GM18907 (cell line): Measurements from ENCODE around the gene ZBTB7A.

Experiments used
- ATAC-seq: cut with Tn5 transposase; IDR thresholded peaks from one replicate; pipeline ENCODE4 v1.9.1; 2021; ENCODE audit warnings: mild to moderate bottlenecking, moderate library complexity; ENCODE audit not compliant: unreplicated experiment

The ZBTB7A gene

DNA sequence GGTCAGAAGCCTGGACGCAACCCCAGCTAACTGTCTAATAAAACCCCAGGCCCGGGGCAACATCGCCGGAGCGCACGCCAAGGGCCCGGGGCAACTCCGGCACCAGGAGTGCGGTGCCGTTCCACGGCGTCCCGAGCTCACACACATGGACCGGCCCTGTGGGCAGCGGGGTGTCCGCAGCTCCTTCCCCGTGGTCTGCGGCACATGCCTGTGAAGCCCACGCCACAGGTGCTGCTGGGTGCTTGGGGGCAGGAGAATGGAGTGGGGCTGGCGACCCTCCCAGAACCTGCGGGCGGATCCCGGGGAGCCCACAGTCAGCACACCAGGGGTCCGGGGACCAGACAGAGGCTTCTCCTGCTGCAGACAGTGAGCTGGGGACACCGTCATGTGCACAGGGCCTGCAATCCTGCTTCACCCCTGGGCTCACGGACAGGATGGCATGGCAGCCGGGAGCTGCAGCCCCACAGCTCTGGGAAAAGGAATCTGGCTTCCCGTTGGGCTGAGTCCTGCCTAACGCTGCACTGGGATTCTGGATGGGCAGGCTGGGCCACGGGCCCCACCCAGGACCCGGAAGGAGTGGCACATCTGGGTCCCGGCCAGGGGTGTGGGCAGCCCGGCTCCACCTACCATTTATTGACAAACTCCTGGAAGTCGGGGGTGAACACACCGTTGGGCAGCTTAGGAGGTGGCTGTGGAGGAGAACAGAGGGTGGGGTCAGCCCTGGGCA lies 28.2 kb upstream of the ZBTB7A start:
- ATAC-seq, result no peak

DNA sequence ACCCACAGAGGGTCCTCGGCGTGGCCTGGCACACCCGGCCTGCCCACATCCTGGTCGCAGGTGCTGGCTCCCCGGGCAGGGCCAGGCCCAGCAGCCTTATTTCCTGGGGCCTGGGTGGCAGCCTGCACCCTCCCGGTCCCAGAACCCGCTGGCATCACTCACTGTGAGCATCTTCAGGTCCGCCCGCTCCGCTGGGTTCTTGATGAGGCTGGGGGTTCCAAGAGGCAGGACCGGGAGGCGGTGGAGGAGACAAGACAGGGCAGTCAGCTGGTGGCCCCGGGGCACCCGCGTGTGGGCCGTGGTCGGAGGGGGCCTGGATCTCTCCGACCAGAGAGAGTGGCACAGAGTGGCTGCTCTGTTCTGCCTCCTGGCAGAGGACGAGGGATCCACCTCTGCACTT lies 27.6 kb upstream of the ZBTB7A start:
- ATAC-seq, result no peak

DNA sequence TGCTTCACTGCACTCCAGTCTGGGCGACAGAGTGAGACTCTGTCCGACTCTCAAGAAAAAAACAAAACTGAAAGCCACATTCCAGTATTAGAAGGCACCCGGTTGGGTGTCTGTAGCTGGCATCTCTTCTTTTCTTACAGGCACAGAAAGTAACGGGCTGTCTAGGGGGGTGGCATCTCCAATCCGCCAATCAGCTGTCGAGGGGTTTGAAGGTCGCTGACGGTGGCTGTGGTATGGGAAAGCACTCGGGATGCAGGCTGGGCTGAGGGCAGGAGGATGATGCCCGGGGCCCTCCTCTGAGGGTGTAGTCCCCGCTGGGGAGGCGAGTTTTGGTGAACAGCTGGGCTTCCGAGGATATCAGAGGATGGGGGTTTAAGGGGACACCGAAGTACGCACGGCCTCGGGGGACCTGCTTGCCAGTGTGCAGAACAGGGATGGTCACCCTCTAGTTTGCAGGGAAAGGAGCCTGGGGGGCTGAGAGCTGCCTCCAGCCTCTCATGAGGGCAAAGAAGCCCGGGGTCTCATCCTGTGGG lies 27.0 kb upstream of the ZBTB7A start:
- no peak for ATAC-seq

DNA sequence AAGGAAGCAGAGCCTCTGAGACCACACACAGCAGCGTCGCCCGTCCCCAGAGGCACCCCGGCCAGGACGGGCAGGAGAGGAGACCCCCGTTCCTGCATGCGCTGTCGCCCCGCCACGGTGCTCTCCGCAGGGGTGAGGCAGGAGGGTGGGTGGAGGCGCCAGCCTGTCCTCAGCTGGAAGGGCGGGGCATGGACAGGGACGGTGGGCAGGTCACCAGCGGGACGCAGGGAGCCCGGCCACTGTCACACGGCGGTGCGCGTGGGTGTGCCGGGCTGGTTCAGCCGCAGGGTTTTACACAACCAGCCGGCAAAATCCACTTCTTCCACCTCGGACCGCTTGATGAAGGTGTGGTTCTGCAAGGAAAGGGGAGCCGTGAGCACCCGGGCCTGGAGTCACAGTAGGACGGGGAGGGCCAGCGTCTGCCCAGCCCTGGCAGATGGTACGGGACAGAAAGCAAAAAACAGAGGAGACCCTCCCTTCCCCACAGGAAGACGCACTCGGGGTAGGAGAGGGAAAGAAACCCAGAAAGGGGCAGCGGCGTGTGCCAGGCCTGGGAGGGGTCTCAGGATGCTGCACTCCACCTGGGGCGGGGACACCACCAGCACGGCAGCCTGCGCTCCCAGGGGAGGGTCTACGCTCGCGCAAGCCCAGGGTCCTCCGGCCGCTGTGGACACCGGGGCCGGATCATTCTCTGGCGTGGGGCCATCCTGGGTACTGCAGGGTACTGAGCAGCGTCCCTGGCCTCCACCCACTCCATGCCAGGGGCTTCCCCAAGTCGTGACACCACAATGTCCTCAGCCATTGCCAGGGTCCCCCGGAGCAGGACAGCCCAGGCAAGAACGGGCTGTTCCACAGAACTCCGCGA lies 23.9 kb upstream of the ZBTB7A start:
- no peak for ATAC-seq

DNA sequence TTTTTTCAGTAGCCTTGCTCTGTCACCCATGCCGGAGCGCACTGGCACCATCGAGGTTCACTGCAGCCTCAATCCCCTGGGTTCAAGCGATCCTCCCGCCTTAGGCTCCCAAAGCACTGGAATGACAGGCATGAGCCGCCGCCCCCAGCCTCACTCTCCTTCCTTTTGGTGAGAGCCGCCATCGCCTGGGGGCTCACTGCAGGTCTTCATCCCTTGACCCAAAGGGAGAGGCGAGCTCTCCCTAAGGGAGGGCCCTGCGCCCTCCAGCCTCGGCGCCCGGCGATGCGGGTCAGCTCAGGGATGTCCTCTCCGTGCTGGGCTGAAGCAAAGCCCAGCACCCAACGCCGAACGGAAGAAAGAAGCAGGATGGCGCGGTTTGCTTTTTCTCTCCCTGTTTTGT lies 23.2 kb upstream of the ZBTB7A start:
- ATAC-seq, result no peak

DNA sequence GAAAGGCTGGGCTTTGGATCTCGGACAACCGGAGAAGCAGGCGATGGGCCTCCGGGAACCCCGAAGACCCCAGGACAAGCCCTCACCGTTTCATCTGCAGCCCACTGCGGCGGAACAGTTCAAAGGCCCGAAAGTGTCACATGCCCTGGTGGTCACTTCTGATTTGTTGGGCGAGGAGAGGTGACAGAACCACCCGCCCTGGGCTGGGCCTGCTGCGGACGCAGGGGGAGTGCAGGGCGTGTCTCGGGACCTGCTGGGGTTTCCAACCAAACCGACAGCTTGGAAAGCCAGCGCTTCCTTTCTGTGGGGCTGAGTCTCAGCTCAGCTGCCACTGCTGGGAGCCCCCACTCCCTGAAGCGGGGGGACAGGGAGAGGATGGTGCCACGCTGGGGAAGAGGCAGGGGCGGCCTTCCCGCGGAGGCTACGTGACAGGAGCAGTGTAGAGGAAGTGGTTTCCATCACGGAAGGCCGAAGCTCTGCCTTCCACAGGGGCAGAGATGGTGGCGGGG lies 22.8 kb upstream of the ZBTB7A start:
- no peak for ATAC-seq

DNA sequence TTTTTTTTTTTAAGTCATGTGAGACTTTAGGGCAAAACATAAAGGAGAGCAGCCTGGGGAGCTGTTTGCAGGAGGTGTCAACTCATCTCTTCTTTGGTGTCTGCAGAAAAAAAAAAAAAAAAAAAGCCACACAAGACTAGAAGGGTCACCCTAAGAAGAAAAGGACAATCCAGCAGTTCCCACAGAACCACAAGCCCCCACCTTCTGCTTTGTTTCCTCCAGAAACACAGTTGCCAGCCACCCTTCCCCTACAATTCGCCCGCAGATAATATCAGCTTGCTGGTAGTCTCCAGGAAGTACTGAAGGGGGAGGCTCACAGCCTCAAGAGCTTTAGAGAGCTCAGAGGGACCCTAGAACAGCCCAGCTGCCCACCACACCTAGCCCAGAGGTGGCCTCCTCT lies 22.3 kb upstream of the ZBTB7A start:
- no peak for ATAC-seq

DNA sequence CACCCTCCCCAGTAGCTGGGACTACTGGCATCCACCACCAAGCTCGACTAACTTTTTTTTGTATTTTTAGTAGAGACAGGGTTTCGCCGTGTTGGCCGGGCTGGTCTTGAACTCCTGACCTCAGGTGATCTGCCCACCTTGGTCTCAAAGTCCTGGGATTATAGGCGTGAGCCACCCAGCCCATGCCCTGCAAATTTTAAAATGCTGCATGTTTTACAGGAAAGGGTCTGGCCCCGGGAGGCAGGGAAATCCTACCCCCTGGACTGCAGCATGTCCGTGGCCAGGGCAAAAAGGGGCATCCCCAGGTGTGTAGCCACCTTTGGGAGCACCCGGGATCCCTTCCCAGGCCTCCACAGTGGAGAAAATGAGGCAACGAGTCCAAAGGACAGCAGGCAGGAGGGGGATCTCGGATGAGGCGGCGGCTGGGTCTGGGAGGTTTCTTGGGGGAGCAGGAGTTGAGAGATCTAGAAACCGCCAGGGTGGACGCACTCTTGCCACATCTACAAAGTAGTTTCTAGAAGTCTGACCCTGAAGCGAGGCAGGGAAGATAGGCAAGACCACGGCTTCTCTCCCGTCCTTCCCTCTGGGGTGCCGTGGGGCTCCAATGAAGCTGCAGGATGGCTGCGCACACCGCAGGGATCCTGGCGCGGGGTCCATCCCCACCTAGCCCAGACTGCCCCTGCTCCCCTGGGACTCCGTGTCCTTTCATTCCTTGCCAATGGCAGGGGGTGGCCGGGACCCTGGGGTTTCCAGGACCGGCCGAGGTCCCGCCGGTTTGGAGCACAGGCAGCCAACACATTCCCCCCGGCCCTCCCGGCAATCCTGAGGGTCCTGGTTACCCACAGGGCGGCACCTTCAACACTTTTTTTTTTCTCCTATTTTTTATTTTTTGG lies 21.3 kb upstream of the ZBTB7A start:
- ATAC-seq, result no peak

DNA sequence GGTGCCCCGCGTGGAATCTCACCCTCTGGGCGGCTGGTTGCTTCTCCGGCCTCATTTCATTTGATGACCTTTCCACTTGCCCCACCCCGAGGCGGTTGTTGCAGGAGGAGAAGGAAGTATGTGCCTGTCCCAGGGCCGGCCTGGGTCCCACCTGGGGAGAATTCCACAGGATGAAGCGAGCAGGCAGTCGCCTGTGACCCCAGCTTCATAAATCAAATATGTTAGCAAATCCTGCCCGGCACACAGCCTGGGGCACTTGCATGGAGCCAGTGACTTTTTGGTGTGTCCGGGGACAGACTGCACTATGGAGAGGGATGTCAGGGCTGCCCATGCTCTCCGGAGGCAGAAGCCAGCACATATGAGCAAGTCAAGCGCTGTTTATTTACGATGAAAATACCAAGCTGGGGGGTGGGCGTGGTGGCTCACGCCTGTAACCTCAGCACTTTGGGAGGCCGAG lies 19.7 kb upstream of the ZBTB7A start:
- ATAC-seq, result no peak

DNA sequence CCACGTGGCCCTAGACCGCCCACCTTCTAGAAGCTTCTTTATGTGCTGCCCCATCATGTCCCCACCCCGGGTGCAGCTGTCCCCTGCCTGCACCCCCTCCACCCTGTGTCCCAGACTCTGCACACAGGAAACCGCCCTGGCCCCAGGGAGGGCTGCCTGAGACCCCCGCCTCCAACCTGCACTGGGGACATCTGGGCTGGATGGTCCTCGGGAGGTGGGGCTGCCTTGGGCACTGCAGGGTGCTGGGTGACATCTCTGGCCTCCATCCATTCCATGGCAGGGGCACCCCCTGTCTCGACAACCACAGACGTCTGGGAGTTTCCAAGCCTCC lies 17.8 kb upstream of the ZBTB7A start:
- ATAC-seq, result no peak

DNA sequence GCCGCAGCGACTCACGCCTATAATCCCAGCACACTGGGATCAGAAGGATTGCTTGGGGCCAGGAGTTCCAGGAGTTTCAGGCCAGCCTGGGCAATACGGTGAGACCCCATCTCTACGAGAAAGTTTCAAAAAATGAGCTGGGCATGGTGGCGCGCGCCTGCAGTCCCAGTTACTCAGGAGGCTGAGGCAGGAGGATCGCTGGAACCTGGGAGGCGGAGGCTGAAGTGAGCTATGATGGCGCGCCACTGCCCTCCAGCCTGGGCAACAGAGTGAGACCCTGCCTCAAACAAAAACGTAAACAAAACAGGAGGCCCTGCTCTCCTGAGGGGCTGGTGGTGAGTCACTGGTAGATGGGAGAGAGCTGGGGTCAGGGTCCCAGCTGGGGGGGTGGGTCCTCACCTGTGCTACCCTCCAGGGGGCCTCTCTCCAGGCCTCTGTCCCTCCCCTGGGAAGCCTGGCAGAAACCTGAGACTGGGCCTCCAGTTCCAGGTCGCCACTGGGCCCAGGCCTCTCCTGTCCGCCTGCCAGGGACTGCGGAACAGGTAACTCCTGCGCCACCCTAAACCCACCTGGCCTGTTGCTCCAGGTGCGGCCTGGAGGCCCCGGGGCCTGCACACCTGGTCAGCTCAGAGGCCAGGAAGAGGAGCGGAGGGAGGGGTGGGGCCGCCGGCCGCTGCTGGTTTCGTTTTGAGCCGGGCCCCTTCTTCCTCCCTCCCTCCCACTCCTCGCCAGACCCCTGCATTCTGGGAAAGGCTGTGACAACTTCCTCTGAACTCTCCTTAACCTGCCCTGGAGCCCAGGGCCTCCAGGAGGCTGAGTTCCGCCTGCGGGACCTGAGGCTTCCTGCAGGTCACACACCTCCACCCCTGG lies 17.2 kb upstream of the ZBTB7A start:
- ATAC-seq, result no peak

DNA sequence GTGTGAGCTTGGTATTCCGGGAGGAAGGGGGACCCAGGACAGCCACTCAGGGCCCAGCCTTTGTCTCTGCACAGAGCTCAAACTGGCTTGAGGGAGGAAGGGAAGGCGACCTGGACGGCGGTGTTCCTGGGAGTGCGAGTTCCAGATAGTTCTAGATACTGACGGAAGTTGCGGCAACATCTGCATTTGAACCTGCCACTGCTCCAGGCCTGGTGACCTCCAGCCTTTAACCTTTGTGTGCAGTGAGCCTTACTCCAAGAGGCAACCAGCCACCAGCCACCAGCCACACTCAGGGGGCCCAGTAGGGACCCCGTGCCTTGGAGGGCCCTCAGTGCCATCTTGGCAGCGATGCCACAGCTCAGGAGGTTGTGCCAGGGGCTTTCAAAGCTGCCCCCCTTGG lies 15.5 kb upstream of the ZBTB7A start:
- no peak for ATAC-seq

DNA sequence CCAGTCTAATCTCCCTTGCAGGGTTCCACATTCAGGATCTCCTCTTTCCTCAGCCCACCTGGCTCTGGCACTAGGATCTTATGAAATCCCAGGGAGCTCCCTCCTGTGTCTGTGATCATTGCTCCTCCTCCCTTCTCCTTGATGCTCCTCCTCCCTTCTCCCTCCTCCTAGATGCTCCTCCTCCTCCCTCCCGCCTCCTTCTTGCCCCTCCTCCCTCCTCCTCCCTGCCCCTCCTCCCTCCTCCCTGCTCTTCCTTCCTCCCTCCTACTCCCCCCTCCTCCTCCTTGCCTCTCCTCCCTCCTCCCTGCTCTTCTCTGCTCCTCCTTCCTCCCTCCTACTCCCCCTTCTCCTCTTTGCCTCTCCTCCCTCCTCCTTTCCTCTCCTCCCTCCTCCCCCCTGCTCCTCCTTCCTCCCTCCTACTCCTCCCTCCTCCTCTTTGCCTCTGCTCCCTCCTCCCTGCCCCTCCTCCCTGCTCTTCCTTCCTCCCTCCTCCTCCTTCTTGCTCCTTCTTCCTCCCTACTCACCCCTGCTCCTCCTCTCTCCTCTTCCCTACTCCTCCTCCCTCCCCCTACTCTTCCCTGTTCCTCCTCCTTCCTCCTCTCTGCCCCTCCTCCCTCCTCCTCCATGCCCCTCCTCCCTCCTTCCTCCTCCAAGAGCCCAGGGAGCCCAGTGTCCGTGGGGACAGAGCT lies 14.9 kb upstream of the ZBTB7A start:
- no peak for ATAC-seq

DNA sequence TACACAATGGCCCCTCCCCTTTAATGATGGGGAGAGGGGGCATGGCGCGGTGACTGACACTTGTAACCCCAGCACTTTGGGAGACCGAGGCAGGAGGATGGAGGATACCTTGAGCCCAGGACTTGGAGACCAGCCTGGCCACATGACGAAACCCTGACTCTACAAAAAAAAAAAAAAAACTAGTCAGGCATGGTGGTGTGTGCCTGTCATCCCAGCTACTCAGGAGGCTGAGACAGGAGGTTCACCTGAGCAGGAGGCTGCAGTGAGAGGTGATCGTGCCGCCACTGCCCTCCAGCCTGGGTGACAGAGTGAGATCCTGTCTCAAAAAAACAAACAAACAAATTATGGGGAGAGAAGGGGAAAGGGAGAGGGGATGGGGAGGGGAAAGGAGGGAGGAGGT lies 13.8 kb upstream of the ZBTB7A start:
- ATAC-seq, result no peak

DNA sequence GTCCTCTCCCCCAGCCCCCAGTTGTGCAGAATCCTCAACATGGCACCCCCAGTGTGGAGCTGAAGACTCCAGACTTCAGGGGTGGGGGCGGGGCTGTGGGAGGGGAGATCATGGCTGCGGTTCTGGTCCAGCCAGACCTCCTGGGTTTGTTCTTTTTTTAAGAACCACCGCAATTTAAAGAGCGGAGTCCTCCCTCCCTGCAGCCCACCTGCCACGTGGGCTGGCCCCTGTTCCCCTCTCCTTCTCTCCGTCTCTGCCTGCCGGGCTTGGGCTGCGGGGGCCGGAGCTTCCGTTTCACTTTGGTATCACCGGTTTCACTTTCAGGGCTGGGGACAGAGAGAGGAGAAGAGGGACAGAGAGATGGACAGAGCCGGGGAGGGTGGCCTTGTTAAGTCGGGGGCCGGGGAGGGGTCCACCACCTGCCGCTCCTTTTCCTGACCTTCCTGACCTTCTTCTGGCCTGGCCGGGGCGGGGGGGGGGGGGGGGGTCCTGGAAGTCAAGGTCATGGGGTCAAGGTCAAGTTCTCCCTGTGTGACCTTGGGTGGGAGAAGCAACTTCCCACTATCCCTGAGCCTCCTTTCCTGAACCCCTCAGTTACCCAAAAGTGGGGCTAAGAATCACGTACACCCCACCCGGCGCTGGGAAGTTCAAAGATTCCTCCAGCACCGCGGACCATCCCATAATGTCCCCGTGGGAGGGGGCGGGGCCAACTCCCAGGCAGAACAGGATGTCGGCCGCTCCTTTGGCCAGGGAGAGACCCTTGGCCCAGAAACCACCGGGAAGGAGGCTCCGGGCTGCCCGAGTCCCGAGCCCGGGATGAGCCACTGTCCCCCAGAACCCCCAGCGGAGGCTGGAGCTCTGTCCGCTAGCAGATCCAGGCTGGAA lies 11.3 kb upstream of the ZBTB7A start:
- ATAC-seq, result no peak

DNA sequence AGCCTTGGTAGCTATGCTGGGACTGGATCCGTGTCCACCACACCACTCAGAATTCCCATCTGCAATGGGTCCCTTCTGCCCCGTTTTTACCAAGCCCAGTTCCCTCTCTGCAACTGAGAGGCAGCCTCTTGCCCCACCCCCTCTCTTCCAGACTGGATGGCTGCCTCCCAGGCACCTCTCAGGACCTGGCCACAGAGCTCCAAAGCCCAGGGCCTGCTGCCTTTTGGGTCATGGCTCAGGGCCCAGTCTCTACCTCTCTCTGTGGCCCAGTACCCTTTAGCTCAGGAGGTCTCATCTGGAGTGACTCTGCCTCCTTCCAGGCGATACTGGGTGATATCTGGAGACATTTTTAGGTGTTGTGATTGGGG lies 10.3 kb upstream of the ZBTB7A start:
- no peak for ATAC-seq

DNA sequence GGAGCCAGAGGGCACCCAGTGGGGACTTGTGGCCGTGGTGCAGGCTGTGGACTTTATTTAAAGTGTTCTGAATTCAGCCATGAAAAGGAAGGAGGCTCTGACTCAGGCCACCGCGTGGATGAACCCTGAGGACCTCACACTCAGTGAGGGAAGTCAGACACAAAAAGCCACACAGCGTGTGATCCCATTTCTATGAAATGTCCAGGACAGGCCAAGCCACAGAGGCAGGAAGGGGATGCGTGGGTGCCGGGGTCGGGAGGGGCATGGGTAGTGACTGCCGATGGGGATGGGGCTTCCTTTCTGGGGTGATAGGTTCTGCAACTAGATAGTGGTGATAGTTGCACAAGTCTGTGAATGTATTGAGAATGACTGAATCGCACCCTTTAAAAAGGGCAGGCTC lies 8.7 kb upstream of the ZBTB7A start:
- ATAC-seq, result no peak

DNA sequence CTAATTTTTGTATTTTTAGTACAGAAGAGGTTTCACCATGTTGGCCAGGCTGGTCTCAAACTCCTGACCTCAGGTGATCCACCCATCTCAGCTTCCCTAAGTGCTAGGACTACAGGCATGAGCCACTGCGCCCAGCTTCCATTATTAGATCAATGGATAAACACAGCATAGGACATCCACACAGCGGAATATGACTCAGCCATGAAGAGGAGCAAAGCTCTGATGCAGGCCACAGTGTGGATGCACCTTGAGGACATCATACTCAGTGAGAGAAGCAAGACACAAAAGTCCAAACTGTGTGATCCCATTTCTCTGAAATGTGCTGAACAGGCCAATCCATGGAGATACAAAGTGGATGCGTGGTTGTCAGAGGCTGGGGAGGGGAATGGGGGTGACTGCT lies 4.9 kb upstream of the ZBTB7A start:
- no peak for ATAC-seq
